ENCODE results near the gene MPZL1. TPM values are rescaled to one million over a fixed set of nuclear protein-coding genes. Genes with fewer than 3 reads are reported as not detected.

Gene MPZL1
- total and polyA plus RNA-seq, 2 of the 8 experiments (the other 6 are each of a cell fraction or from before 2014, with no cell fraction given) = 37.8 to 120 TPM

DNA sequence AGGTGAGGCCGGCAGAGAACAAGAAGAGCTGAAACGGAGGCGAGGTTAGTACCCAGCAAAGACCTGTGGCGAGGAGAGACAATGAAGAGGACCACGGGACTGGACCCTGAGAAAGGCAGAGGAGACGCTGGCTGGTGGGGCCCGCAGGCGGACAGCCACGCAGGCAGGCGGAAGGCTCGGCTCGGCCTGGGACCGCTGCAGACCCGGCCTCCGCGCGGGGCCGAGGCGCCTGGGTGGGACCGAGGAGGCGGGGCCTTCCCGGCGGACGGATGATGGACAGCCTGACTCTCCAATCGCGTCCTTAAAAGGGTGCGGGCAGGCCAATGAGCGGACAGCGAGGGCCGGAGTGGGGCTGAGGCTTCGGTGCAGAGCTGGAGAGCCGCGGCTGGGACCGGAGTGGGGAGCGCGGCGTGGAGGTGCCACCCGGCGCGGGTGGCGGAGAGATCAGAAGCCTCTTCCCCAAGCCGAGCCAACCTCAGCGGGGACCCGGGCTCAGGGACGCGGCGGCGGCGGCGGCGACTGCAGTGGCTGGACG lies at the start of gene MPZL1 (continued):
- TF ChIP-seq RBBP5 (IDR thresholded peaks at IDR 0.05; ENCODE audit: borderline replicate concordance, low read depth, low read length) (no peak; the same call in none of the 2 replicates), POLR2A (IDR thresholded peaks at IDR 0.05; ENCODE audit: control extremely low read depth in 1 of 2, low read depth in 2 of 2, low read length in 2 of 2) (peak in 1 of 2 experiments; percentile 58; a peak in 1 of 3 replicates), SRF (IDR thresholded peaks at IDR 0.05; ENCODE audit: low read depth, low read length) (no peak), KDM5A (IDR thresholded peaks at IDR 0.05; ENCODE audit: low read length) (no peak), CEBPB (IDR thresholded peaks at IDR 0.05; ENCODE audit: low read depth, low read length) (no peak), CHD2 (IDR thresholded peaks at IDR 0.05; ENCODE audit: low read length) (peak; percentile 90), ATF3 (IDR thresholded peaks at IDR 0.05; ENCODE audit: insufficient read depth, low read depth, low read length) (no peak), CTBP2 (IDR thresholded peaks at IDR 0.05; ENCODE audit: borderline replicate concordance, insufficient read depth, insufficient read length, low read length) (no peak), SAP30 (IDR thresholded peaks at IDR 0.05; ENCODE audit: insufficient read depth, insufficient replicate concordance, low read length) (no peak), SP2 (IDR thresholded peaks at IDR 0.05; ENCODE audit: low read length) (peak; percentile 76), BCL11A (IDR thresholded peaks at IDR 0.05; ENCODE audit: low read depth in 2 of 2, low read length in 2 of 2) (no peak), RNF2 (IDR thresholded peaks at IDR 0.05; ENCODE audit: borderline replicate concordance, low read depth, low read length, missing control alignments, poor library complexity, severe bottlenecking) (no peak), E2F6 (IDR thresholded peaks at IDR 0.05) (no peak), EZH2 (IDR thresholded peaks at IDR 0.05; ENCODE audit: low read depth, low read length, severe bottlenecking) (no peak), GABPA (IDR thresholded peaks at IDR 0.05; ENCODE audit: borderline replicate concordance, insufficient read depth, low read length) (no peak), EGR1 (IDR thresholded peaks at IDR 0.05; ENCODE audit: borderline replicate concordance, low read depth, low read length) (no peak), ATF2 (IDR thresholded peaks at IDR 0.05; ENCODE audit: low read length) (no peak)
- TF ChIP-seq, protein P1, sequence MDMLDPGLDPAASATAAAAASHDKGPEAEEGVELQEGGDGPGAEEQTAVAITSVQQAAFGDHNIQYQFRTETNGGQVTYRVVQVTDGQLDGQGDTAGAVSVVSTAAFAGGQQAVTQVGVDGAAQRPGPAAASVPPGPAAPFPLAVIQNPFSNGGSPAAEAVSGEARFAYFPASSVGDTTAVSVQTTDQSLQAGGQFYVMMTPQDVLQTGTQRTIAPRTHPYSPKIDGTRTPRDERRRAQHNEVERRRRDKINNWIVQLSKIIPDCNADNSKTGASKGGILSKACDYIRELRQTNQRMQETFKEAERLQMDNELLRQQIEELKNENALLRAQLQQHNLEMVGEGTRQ (IDR thresholded peaks at IDR 0.05; ENCODE audit: low read length) = no peak
